GM12878 (cell line): Measurements from ENCODE around the gene KDM4D. TPM values are rescaled to one million over a fixed set of nuclear protein-coding genes. Genes with fewer than 3 reads are reported as not detected.

Experiments
- ATAC-seq: fragments of 200-7000 bp; cut with Tn5 transposase; 3 replicates; pipeline ENCODE4 v1.9.1; 2020; ENCODE audit warnings: mild to moderate bottlenecking, moderate library complexity
- BruUV-seq: library from RNA; stranded (reverse); fragments of 400-500 nt; replicated peaks from 2 replicates; lab custom pipeline; 2021; lab: Mats Ljungman, UMichigan
- CTCF ChIA-PET: fragments of 300-600 bp; sonication (Branson Sonifier 250); formaldehyde crosslinking; extraction: SDS; loops from one replicate; lab custom pipeline; 2021; ENCODE audit warnings: inconsistent platforms; lab: Yijun Ruan, JAX
- POLR2A ChIA-PET: fragments of 350-600 bp; formaldehyde crosslinking; extraction: SDS; loops from one replicate; lab custom pipeline; 2021; ENCODE audit warnings: inconsistent platforms; lab: Charles Lee
- RAD21 ChIA-PET: fragments of 300-600 bp; sonication (Branson Sonifier 250); formaldehyde crosslinking; loops from one replicate; lab custom pipeline; 2023; ENCODE audit warnings: antibody characterized with exemption; ENCODE audit not compliant: unreplicated experiment; lab: Charles Lee
- SMC1A ChIA-PET: fragments of 300-600 bp; sonication (Branson Sonifier 250); formaldehyde crosslinking; loops from one replicate; lab custom pipeline; 2023; ENCODE audit not compliant: unreplicated experiment, uncharacterized antibody; lab: Charles Lee
- DNase-seq: peaks from one replicate; pipeline ENCODE4 v3.0.0-alpha.2; 2011; ENCODE audit warnings: low read depth, low spot score
- FAIRE-seq: peaks from 3 replicates; lab custom pipeline; 2011; peaks lifted over from hg19 to GRCh38; lab: Jason Lieb, UNC
- H2AFZ ChIP-seq: 2 replicates; pipeline ENCODE4 v1.6.0; 2011; ENCODE audit warnings: low read depth, low read length, control low read depth; ENCODE audit not compliant: control insufficient read depth
- H3K27ac ChIP-seq: 2 replicates; pipeline ENCODE4 v1.5.1; 2011; ENCODE audit warnings: control low read depth; ENCODE audit not compliant: control insufficient read depth, insufficient read depth
- H3K27me3 ChIP-seq, 2 experiments: replicated peaks in 1 of 2; 2 replicates each; pipeline versions ENCODE4 v1.6.0 to v1.6.1; 2011; ENCODE audit warnings: low read length in 1 of 2; ENCODE audit not compliant: control insufficient read depth in 2 of 2, insufficient read depth in 2 of 2
- H3K36me3 ChIP-seq, 2 experiments: 2 replicates each; pipeline ENCODE4 v1.5.1; 2011; ENCODE audit warnings: low read length in 1 of 2; ENCODE audit not compliant: control insufficient read depth in 2 of 2, insufficient read depth in 2 of 2
- H3K4me1 ChIP-seq: 2 replicates; pipeline ENCODE4 v1.6.1; 2011; ENCODE audit warnings: mild to moderate bottlenecking, low read length, moderate library complexity, mixed read lengths; ENCODE audit not compliant: control insufficient read depth, insufficient read depth
- H3K4me2 ChIP-seq: 2 replicates; pipeline ENCODE4 v1.6.0; 2011; ENCODE audit warnings: control low read depth; ENCODE audit not compliant: control insufficient read depth, insufficient read depth
- H3K4me3 ChIP-seq: fragments of 200-600 bp; sonication (generic); 2 replicates; pipeline ENCODE4 v1.5.1; 2016
- H3K79me2 ChIP-seq: 2 replicates; pipeline ENCODE4 v1.6.0; 2011; ENCODE audit warnings: low read length; ENCODE audit not compliant: control insufficient read depth, insufficient read depth
- H3K9ac ChIP-seq: 2 replicates; pipeline ENCODE4 v1.8.0; 2011; ENCODE audit warnings: low read length, control low read depth, mixed read lengths; ENCODE audit not compliant: control insufficient read depth, insufficient read depth
- H3K9me3 ChIP-seq: replicated peaks from 3 replicates; pipeline ENCODE4 v1.5.1; 2011; ENCODE audit warnings: mild to moderate bottlenecking, low read length; ENCODE audit not compliant: control insufficient read depth, insufficient read depth
- H4K20me1 ChIP-seq: 2 replicates; pipeline ENCODE4 v1.6.0; 2011; ENCODE audit not compliant: control insufficient read depth, insufficient read depth
- ATF7 ChIP-seq: fragments of 450-650 bp; IDR thresholded peaks from 2 replicates; pipeline ENCODE4 v1.6.1; 2016; ENCODE audit warnings: low read depth, mild to moderate bottlenecking
- BACH1 ChIP-seq: fragments of 450-650 bp; IDR thresholded peaks from 2 replicates; pipeline ENCODE4 v1.6.1; 2017; ENCODE audit warnings: mild to moderate bottlenecking, borderline replicate concordance
- CEBPB ChIP-seq, 2 experiments: fragments of 150-350 bp in 1 of 2; IDR thresholded peaks; 2 replicates each; pipeline ENCODE4 v1.6.1; 2012 to 2014; ENCODE audit warnings: low read depth in 2 of 2, low read length in 2 of 2, borderline replicate concordance in 1 of 2, inconsistent platforms in 1 of 2
- CREM ChIP-seq: IDR thresholded peaks from 2 replicates; pipeline ENCODE4 v1.6.1; 2014; ENCODE audit warnings: antibody characterized with exemption, low read depth
- CUX1 ChIP-seq: IDR thresholded peaks from 2 replicates; pipeline ENCODE4 v1.6.1; 2012; ENCODE audit warnings: improper control_type of control experiment, low read depth, low read length; ENCODE audit not compliant: insufficient replicate concordance
- FOXM1 ChIP-seq: IDR thresholded peaks from 2 replicates; pipeline ENCODE4 v1.6.1; 2012; ENCODE audit warnings: low read depth, mild to moderate bottlenecking, inconsistent platforms, low read length, moderate library complexity
- SMARCA5 ChIP-seq: fragments of 450-650 bp; IDR thresholded peaks from 2 replicates; pipeline ENCODE4 v1.6.1; 2017; ENCODE audit warnings: mild to moderate bottlenecking
- YBX1 ChIP-seq: fragments of 450-650 bp; IDR thresholded peaks from 2 replicates; pipeline ENCODE4 v1.6.1; 2016; ENCODE audit warnings: antibody characterized with exemption
- in situ Hi-C: fragments of 300-500 bp; cut with MboI; formaldehyde crosslinking; loops from 9 replicates; pipeline ENCODE4 v1.14.3; 2018; ENCODE audit warnings: mixed read lengths
- intact Hi-C: fragments of 100-400 bp; cut with micrococcal nuclease; formaldehyde crosslinking; loops from one replicate; pipeline ENCODE4 v1.14.2; 2022; ENCODE audit not compliant: unreplicated experiment
- polyA plus RNA-seq, 11 experiments: library from polyadenylated mRNA; depleted of rRNA in 4 of 11; unstranded in 6 of 11; stranded (reverse) in 5 of 11; fragments of >200 nt; fragmentation: Nextera tagmentation in 4 of 11; fragmentation: Illumina TruSeq in 1 of 11; extraction: Ambion mirVana in 4 of 11; extraction: Trizol in 1 of 11; gene quantifications; 1 replicate in 1 of 11; 2 replicates in 10 of 11; pipeline versions ENCODE4 v1.2.1 to v1.2.3, GENCODE V29; 2011 to 2016; ENCODE audit warnings: inconsistent platforms in 2 of 11, missing spikeins in 2 of 11, low read depth in 1 of 11
- total RNA-seq, 4 experiments: library from RNA; depleted of rRNA in 3 of 4; stranded (reverse); fragments of >200 nt in 3 of 4; fragmentation: Illumina TruSeq in 1 of 4; extraction: Trizol in 1 of 4; gene quantifications; 2 replicates each; pipeline versions ENCODE4 v1.2.1 to v1.2.3, GENCODE V29; 2013 to 2021
- TF ChIP-seq, protein P1 (sequence below): fragments of 450-650 bp; IDR thresholded peaks from 2 replicates; pipeline ENCODE4 v1.6.1; 2016; ENCODE audit warnings: mild to moderate bottlenecking
- TF ChIP-seq, protein P2 (sequence below): fragments of 150-350 bp; IDR thresholded peaks from 2 replicates; pipeline ENCODE4 v1.6.1; 2014; ENCODE audit warnings: mild to moderate bottlenecking, low read depth, low read length

Gene KDM4D
- total and polyA plus RNA-seq, 10 of the 15 experiments (the other 5 are each of a cell fraction or from before 2014, with no cell fraction given), result 0.63 to 2.6 (median 1.3) TPM

DNA sequence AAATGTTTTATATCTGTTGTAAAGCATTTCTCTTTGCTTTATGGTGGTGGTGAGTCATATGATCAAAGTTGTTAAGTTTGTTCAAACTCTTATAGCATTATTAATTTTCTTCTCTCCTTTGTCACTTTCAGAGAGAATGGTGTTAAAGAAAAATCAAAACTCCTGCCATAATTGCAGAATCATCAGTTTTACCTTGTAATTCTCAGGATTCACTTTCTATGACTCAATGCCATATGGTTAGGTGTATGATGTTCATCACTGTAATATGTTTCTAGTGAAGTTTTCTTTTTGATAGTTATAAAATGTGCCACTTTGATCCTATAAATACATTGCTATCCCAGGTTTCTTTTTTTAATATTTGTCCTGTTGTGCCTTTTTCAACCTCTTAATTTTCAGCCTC, 37.9 kb downstream of the KDM4D start:
- RAD21 ChIA-PET, result no interaction called here
- BruUV-seq, result no TSS peak
- CTCF ChIA-PET, result no interaction called here

More for the DNA sequence above, 37.9 kb downstream of the KDM4D start:
- ChIA-PET SMC1A (no interaction called here), POLR2A (no interaction called here)
- Histone ChIP-seq H3K9ac (no peak overlapping the region), H4K20me1 (no peaks in the 10 kb centered on the region), H3K4me3 (no peak overlapping the region), H2AFZ (no peak overlapping the region), H3K9me3 (no peaks in the 10 kb centered on the region), H3K4me1 (no peaks in the 10 kb centered on the region), H3K27me3 (peaks cover 0 to 2% of the 10 kb centered on the region in 2 experiments; a peak in 3 of 4 replicates), H3K36me3 (no peaks in the 10 kb centered on the region), H3K79me2 (no peaks in the 10 kb centered on the region), H3K27ac (no peak overlapping the region), H3K4me2 (no peak overlapping the region)
- no peak for ATAC-seq
- DNase-seq, result no peak
- FAIRE-seq, result no peak
- intact Hi-C loops (no loop called here), in situ Hi-C loops (no loop called here)
- TF ChIP-seq CEBPB (IDR thresholded peaks at IDR 0.05; ENCODE audit: borderline replicate concordance in 1 of 2, low read depth in 2 of 2, low read length in 2 of 2), result no peak
- TF ChIP-seq ATF7, result no peak
- TF ChIP-seq, protein P1, sequence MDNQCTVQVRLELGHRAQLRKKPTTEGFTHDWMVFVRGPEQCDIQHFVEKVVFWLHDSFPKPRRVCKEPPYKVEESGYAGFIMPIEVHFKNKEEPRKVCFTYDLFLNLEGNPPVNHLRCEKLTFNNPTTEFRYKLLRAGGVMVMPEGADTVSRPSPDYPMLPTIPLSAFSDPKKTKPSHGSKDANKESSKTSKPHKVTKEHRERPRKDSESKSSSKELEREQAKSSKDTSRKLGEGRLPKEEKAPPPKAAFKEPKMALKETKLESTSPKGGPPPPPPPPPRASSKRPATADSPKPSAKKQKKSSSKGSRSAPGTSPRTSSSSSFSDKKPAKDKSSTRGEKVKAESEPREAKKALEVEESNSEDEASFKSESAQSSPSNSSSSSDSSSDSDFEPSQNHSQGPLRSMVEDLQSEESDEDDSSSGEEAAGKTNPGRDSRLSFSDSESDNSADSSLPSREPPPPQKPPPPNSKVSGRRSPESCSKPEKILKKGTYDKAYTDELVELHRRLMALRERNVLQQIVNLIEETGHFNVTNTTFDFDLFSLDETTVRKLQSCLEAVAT, result no peak
- no peak for TF ChIP-seq CUX1
- TF ChIP-seq, protein P2, sequence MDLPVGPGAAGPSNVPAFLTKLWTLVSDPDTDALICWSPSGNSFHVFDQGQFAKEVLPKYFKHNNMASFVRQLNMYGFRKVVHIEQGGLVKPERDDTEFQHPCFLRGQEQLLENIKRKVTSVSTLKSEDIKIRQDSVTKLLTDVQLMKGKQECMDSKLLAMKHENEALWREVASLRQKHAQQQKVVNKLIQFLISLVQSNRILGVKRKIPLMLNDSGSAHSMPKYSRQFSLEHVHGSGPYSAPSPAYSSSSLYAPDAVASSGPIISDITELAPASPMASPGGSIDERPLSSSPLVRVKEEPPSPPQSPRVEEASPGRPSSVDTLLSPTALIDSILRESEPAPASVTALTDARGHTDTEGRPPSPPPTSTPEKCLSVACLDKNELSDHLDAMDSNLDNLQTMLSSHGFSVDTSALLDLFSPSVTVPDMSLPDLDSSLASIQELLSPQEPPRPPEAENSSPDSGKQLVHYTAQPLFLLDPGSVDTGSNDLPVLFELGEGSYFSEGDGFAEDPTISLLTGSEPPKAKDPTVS, result no peak
- TF ChIP-seq BACH1, result no peak
- no peak for TF ChIP-seq CREM
- no peak for TF ChIP-seq SMARCA5
- TF ChIP-seq FOXM1, result no peak
- TF ChIP-seq YBX1, result no peak
